ENCODE data around the gene KRT1.

Gene KRT1

DNA sequence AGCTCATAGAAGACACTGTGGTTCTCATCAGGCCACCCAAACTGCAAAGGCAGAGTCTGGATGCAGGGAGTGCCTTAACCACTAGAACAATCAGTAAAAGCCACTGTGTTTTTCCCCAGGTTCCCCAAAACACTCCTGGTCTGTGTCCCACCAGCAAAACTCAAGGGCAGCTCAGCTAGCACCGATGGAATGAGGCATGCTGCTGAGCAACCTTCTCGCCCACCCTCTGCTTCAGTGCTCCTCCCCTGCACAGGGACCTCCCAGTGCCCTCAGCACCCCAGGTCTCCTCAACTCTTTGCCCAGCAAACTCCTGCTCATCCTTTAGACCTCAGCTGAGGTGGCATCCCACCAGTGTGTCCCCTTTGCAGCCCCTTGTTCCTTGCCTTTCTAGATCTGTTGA is 19.2 kb upstream of the KRT1 start:
- in situ Hi-C loops (cut with MboI; ENCODE audit: low sequenced_read_pairs), result no loop called here

DNA sequence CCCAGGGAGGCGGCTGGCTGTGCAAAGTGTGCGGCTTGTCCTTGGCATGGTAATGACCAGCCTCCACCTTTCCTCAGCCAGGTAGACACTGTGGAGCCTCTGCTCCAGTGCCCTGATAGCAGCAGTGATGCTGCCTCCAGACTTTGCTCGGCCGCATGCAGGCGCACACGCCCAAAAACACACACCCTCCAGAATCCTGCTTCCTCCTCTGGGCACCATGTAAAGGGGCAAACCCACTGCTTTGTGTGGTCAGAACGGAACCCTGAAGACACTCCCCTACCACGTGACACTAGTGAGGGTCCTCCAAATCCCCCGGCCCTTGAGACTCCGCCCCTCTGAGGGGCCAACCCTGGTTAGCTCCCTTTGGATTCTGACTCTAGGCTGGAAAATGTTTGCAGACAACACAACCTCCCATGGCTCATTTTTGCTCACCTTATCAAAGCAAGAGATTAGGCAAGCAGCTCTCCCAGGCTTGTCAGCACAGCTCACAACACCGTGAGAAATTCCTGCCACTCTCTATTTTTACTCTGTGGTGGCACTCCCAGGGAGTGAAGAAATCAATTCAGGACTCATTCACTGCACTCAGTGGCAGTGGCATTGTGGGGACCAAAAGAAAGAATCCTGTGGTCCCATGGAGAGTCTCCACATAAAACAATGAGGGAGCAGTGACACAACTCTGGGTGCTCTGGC is 18.6 kb upstream of the KRT1 start:
- in situ Hi-C loops (cut with MboI; ENCODE audit: low sequenced_read_pairs), result no loop called here

DNA sequence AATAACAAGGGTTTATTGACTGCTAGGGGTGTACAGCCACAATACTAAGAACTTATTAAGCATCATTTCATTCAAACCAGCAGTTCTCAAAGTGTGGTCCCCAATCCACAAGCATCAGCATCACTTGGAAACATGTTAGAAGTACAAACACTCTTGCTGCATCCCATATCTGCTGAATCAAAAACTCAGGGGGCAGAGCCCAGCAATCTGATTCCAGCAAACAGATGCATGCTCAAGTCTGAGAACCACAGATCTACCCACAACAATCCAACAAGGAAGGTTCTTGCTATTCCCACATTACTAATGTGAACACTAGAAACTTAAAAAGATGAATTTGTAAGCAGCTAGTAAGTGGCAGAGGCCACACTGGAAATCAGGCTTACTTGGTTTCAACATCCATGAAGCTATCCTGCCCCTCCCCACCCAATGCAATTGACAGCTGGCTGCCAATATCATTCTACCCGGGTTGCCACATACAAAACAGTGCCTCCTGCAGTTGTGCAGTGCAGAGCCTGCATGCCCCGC is 16.9 kb upstream of the KRT1 start:
- in situ Hi-C loops (cut with MboI; ENCODE audit: low sequenced_read_pairs), result no loop called here

DNA sequence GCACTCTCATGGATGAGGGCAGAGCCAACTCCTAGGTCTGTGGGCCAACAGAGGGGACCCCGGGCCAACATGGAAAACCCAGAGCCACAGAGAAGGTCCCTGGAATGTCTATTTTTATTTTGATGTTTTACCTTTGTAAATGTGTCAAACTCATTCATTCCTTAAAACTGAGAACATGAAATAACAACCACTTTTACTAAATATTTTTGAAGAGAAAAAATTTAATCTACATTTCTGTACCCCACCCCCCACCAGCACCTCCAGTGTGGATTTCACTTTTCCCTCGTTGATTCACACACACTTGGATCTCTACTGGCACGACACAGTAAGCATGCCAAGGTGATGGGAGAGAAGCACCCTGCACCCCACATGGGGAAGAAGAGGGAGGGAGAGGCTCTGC is 16.4 kb upstream of the KRT1 start:
- in situ Hi-C loops (cut with MboI; ENCODE audit: low sequenced_read_pairs), result no loop called here

DNA sequence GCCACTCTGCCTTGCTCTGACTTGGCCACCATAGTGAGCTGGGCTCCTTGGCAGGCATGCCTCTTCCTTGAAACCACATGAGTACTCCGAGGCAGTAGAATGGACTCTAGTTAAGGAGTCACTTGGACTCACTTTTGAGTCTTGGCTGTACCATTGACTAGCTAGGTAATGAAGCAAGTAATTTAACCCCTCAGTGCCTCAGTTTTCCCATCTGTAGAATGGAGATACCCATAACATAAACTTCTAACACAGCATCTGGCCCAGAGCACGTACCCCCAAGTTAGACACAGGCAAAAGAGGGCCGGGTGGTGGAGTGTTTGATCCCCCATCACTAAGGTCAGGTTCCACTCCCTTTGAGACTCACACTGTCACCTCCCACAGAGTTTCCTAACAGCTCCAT is 14.8 kb upstream of the KRT1 start:
- in situ Hi-C loops (cut with MboI; ENCODE audit: low sequenced_read_pairs), result no loop called here

DNA sequence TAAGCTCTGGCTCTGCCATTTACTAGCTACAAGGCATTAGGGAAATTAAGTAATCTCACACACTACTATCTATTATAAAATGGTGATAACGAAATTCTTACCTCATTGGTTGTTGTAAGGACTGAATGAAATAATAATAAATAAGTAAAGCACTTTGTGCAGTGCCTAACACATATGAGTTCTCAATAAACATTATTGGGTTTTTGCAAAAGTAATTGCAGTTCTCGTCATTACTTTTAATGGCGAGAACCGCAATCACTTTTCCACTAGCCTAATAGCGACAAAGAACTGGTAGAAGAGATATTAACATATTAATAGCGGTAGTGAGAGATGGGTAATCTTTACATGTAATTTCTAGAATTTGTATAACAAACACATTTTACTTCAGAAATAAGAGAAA is 13.9 kb upstream of the KRT1 start:
- in situ Hi-C loops (cut with MboI; ENCODE audit: low sequenced_read_pairs), result no loop called here

DNA sequence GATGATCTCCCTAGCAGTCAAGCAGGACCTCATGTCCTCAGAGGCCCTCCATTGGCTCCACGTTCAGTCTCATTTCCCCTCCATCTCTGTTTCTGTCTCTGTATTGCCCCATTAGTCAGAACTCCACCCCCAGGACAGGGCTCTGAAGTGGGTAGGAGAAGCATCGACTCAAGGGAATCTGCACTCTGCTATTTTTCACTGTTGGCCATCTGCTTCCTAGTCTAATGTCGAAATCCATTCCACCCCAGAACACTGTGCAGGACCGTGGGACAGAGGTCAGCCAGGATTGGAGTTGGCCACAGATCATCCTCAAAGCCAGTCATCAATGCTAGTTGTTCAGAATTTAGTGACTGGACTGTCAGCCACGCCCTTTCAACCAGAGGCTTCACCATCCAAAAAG is 13.1 kb upstream of the KRT1 start:
- in situ Hi-C loops (cut with MboI; ENCODE audit: low sequenced_read_pairs), result no loop called here

DNA sequence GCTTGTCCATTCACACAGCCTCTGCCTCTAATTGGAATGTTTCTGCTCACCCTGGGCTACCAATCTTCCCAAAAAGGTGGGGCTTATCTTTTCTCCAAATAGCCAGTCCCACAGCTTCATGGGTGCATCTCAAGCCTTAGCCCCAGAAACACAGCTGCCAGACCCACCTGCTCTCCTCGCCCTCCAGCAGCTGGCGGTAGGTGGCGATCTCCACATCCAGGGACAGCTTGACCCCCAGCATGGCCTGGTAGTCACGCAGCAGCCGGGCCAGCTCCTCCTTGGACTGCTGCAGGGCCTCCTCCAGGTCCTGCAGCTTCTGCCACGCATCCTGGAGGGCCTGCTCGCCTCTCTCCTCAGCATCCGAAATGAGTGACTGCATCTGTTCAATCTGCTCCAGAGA is 12.0 kb upstream of the KRT1 start:
- in situ Hi-C loops (cut with MboI; ENCODE audit: low sequenced_read_pairs), result no loop called here

DNA sequence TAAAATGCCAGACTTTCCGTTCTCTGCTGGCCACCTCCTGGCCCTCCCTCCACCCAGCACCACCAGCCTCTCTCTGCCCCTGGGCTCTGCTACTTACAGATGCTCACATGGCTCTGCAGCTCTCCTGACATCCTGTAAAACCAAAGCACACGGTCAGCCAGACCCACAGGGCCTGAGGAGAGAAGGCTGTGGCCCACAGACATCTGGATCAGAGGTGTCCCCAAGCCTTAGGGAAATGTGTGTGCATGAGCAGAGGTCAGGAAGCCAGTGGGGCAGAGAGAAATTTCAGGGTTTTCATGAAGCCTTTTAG is 11.6 kb upstream of the KRT1 start:
- in situ Hi-C loops (cut with MboI; ENCODE audit: low sequenced_read_pairs), result no loop called here

DNA sequence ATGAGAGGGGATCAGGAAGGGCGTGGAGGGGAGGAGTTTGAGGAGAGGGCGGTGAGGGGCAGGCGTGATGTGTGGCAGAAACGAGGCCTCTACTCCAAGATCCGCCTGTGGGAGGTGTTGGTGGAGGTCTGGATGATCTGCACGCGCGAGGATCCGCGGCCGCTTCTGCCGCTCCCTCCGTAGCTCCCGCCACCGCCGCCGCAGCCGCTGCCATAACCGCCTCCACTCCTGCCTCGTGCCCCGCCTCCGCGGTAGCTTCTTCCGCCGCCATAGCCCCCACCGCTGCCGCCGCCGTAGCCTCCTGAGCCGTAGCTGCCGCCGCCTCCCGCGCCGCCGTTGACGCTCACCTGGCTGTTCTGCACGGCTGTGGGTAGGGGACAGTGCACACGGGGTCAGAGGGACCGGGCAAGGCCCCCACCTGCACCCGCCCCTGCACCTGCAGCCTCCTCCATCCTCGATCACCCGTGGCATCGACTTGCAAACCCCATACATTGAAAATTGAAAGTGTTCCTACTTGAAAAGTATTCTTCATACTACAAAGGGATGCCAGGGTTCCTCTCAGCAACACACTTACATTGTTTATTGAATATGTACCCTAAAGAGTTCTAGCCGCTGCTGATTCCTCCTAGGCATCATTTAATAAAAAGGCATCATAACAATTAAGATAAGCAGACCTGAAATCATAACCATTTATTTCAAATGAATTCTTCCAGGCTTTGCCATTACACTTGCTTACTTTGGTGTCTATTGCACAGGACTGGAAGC is 11.1 kb upstream of the KRT1 start:
- in situ Hi-C loops (cut with MboI; ENCODE audit: low sequenced_read_pairs), result no loop called here

DNA sequence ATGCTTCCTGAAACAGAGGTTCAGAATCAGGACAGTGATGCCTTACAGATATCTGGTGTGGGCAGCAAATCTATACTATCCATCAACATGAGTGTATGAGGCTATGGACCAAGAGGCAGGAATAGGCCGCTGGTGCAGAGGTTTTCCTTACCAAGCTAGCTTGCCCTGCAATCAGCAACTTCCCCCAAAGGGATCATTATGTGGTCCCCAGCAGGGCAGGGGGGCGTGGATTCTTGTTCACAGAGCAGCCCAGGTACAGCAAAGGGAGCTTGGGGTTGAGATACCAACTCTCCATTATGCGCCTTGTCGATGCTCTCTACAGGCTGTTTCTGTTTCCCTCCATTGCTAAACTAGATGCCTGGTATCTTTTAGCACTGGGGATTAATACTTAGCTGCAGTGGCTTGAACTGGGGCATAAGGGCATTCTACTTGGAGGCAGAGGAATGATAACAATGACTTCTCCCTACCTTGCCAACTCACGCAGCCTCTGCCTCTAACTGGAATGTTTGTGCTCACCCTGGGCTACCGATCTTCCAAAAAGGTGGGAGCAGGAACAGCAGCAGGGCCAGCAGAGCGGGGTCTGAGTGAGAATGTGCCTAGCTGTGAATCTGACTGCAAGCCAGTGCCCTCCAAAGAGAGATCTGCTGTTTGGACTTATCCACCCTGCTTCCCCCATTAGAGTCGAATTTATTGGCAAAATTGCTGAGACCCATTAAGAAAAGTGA is 10.3 kb upstream of the KRT1 start:
- in situ Hi-C loops (cut with MboI; ENCODE audit: low sequenced_read_pairs), result no loop called here

DNA sequence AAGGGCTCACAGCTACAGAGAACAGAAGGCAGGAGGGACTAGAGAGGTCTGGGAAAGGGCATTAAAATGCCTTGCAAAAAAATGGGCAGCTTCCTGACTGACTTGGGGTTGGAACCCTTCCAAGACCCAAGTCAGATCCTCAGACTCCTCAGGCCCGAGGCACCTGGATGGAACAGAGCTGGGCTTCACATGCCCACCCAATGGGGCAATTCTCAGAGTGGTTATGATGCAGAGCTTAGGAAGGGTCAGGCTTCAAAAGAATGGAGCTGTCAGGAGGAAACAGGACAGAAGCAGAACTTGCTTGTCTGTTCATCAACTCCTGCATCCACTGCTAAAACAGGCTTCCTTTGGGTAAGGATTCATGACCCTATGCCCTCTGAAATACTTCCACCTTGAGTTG is 9.7 kb upstream of the KRT1 start:
- in situ Hi-C loops (cut with MboI; ENCODE audit: low sequenced_read_pairs), result no loop called here

DNA sequence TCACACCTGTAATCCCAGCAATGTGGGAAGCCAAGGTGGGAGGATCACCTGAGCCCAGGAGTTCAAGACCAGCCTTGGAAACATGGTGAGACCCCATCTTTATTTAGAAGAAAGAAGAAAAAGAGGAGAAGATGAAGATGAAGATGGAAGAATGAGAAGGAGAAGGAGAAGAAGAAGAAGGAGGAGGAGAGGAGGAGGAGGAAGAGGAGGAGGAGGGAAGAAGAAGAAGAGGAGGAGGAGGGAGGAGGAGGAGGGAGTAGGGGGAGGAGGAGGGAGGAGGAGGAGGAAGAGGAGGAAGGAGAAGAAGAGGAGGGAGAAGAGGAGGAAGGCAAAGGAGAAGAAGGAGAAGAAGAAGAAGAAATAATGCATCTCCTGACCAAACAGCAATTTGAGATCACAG is 9.0 kb upstream of the KRT1 start:
- in situ Hi-C loops (cut with MboI; ENCODE audit: low sequenced_read_pairs), result no loop called here

DNA sequence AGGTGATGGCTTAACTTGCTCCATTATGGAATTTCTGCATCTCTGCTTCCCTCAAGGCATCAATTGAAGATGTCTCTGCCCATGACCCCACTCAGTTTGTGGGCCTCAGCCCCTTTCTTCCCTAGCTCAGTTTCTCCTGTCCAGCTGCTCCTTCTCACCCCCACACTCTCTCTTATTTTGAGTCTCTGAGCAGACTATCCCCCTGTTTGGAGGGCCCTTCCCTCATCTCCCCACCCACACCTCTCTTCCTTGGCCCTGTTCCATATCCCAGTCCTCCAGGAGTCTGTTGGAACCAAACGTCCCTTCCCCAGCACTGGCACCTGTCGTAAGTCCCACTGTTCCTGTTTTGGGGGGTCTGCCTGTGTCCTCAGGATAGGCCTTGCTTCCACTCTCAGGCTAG is 8.3 kb upstream of the KRT1 start:
- in situ Hi-C loops (cut with MboI; ENCODE audit: low sequenced_read_pairs), result no loop called here

DNA sequence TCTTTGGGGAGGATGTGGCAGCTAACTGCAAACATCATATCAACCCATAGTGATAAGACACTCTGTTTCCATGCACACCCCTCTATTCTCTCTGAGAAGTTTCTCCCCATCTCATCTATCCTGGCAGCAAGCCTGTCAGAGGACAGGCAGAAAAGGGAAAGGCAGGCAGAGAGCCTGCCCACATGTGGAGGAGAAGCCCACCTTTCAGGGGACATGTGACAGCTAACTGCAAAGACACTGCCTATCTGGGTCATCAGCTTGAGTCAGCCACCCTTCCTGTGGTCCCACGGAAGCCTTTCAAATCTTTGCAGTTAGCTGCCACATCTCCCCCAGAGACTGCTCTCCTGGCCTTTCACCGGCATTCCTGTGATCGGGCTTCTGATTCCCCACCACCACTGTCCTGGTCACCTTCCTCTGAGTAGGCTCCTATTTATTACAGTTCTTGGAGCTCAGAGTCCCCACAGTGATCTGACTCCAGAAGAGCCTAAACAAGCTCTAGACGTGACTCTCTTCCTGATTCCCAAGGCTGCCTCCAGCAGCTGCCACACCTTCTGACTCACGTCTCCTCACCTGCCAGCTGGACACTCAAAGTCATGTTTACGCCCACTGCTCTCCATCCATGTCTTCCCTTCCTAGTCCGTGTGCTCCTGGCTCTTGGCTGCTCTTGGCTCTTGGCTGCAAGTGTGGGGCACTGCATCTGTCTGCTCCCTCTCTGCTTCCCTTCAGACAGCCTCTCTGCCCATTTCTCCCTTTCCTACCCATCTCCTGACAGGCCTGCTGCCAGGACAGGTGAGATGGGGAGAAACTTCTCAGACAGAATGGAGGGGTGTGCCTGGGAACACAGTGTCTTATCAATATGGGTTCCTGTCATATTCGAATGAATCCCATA is 7.5 kb upstream of the KRT1 start:
- in situ Hi-C loops (cut with MboI; ENCODE audit: low sequenced_read_pairs), result no loop called here

DNA sequence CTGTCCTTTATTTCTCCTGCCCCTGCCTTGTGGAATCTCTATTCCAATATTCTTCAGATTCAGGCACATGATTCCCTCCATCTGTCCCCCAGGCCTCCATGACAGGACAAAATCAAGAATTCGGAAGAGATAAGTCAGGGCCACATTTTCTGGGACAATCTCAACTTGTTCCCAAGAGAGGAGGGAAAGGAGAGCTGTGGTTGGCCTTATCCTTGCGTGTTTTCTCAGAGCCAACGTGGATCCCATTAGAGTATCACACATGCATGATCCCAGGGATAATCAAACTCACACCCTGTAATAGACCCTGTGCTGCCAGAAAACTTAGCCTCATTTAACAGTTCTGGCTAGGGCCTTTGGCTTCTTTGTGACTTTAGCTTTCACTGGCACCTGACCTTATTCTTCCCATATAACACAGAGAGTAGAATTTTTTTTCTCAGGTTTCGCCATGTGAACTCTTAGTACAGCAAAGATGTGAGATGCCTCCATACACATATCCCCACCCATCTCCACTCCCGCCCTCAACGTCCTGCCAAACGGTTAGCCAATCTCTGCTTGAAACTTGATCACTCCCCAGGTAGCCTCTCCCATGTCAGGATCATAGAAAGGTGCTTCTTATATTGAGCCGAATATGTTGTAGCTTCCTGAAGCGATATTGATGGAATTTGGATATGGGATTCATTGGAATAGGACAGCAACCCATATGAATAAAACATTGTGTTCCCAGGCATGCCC is 6.7 kb upstream of the KRT1 start:
- in situ Hi-C loops (cut with MboI; ENCODE audit: low sequenced_read_pairs), result no loop called here

DNA sequence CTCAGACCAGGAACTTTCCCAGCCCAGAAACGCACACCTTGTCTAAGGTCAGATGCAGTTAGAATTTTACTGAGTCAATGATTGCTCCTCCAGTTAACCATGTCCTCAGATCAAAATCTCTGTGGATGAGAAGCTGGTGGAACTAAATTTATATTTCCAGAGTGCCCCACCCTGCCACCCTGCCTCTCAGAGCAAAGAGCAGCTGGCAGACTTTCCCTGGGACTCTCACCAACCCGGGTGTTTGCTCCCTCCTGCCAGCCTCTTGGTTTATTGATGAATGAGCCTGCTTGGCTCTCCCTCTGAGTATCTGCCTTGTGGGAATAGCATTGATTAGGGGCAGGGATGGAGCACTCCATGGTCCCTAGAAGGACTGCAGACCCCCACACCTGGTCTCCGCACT is 5.9 kb upstream of the KRT1 start:
- in situ Hi-C loops (cut with MboI; ENCODE audit: low sequenced_read_pairs), result no loop called here

DNA sequence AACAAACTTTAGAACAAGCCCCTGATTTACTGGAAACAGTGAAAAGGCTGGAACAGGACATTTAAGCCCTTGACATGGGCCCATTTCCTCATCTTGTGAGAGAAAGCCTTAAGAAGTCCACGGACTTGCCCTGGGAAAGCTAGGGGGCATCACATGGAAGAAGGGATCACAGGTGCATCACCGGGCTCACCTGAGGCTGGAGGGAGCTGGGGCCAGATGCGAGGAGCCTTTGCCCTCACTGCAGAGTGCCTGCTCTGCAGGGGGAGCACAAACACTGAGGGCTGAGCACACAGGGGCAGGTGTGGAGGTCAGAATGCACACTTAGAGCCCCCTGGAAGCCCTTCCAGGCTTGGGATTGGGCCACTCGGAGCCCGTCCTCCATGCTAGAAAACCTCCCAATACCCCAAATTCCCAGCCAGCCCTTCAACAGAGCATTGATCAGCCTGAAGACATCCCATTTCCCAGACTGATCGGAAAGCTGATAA is 5.2 kb upstream of the KRT1 start:
- in situ Hi-C loops (cut with MboI; ENCODE audit: low sequenced_read_pairs), result no loop called here

DNA sequence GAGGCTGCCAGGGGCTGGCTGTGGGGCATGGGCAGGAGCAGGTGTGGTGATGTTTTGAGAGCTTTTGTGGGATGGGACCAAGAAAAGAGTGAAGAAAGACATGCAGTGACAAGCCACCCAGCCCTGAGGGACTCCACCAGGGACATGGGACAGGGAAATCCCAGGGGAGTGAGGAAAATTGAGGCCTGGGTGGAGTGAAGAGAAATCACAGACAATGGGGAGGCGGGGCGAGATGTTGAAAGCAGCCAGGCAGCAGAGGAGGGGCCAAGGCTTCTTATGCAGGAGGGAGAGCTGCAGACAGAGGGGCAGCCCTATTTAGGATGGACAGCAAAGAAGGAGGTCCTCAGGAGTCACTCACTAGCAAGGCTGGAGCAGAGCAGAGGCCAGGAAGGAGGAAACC is 4.2 kb upstream of the KRT1 start:
- in situ Hi-C loops (cut with MboI; ENCODE audit: low sequenced_read_pairs), result no loop called here

DNA sequence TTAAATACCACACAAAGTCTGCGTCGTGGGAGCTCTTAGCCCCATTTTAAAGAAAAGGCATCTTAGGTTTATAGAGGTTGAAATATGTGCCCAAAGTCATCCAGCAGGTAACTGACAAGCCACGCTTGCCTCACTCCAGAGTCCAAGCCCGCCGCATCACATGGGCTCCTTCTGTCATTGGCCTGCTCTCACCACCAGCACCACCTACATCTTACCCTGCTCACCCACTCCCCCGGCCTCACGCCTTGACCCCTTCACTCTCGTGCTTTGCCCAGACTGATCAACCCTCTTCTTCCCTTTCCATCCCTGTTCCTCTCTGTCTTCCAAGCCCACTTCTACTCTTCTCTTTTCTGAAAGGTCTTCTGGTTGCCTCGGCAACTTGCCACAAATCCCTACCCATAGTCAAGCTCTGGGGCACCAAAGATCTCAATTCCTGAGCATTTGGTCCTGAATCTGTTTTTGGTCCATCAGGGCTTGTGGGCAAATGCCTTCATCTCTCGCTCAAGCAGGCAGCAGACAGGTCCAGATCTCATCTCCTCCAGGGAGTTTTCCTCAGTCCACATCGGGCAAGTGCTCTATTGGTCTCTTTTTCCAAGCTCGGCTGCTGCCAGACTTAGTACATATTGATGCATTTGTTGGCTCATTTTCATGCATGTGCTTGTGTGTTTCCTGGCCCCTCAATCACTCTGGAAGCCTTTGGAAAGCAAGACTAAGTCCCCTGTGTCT is 3.5 kb upstream of the KRT1 start:
- in situ Hi-C loops (cut with MboI; ENCODE audit: low sequenced_read_pairs), result no loop called here

Measured in HL-60/S4 treated with phorbol 12-myristate 13-acetate at 8.2 ng/mL for 4 days and 3 days (cell line).